WTC11 (cell line): ENCODE results near the gene DHX29. TPM values are rescaled to one million over a fixed set of nuclear protein-coding genes. Genes with fewer than 3 reads are reported as not detected.

Experiments used
- ATAC-seq: fragments of 200-7000 bp; cut with Tn5 transposase; 2 replicates; pipeline ENCODE4 v1.10.0; 2021; ENCODE audit warnings: mild to moderate bottlenecking, moderate library complexity
- CTCF ChIA-PET: fragments of 300-600 bp; sonication (Branson Sonifier 250); formaldehyde crosslinking; loops from one replicate; lab custom pipeline; 2021; ENCODE audit warnings: antibody characterized with exemption; lab: Charles Lee
- POLR2A ChIA-PET: fragments of 350-600 bp; sonication (Branson Sonifier 250); formaldehyde crosslinking; loops from one replicate; lab custom pipeline; 2021; ENCODE audit warnings: antibody characterized with exemption; lab: Charles Lee
- DNase-seq: peaks from one replicate; pipeline ENCODE4 v3.0.0; 2021; ENCODE audit warnings: low spot score
- H3K27ac Mint-ChIP-seq: 2 replicates; pipeline ENCODE4 v1.8.0; 2021; ENCODE audit warnings: mixed read lengths
- H3K27me3 Mint-ChIP-seq: 2 replicates; pipeline ENCODE4 v1.8.0; 2021; ENCODE audit warnings: low read depth, mild to moderate bottlenecking, moderate library complexity, mixed read lengths
- H3K36me3 Mint-ChIP-seq: 2 replicates; pipeline ENCODE4 v1.8.0; 2021; ENCODE audit warnings: mixed read lengths
- H3K4me1 Mint-ChIP-seq: 2 replicates; pipeline ENCODE4 v1.8.0; 2022; ENCODE audit warnings: mixed read lengths
- H3K4me3 Mint-ChIP-seq: 2 replicates; pipeline ENCODE4 v1.8.0; 2021; ENCODE audit warnings: mild to moderate bottlenecking, moderate library complexity, mixed read lengths
- H3K9me3 Mint-ChIP-seq: 2 replicates; pipeline ENCODE4 v1.8.0; 2021; ENCODE audit warnings: mixed read lengths
- ATF1 ChIP-seq: sonication (generic); formaldehyde crosslinking; IDR thresholded peaks from 2 replicates; pipeline ENCODE4 v1.8.1; 2023; ENCODE audit warnings: mild to moderate bottlenecking, moderate library complexity, missing genetic modification reagents
- E2F5 ChIP-seq: sonication (generic); formaldehyde crosslinking; IDR thresholded peaks from 2 replicates; pipeline ENCODE4 v1.8.1; 2022; ENCODE audit warnings: mild to moderate bottlenecking, moderate library complexity, missing genetic modification reagents
- KAT7 ChIP-seq: sonication (generic); formaldehyde crosslinking; IDR thresholded peaks from 2 replicates; pipeline ENCODE4 v1.8.1; 2023; ENCODE audit warnings: missing genetic modification reagents, mild to moderate bottlenecking, borderline replicate concordance
- NFATC4 ChIP-seq: fragments of 250-450 bp; sonication (Bioruptor Pico); IDR thresholded peaks from 2 replicates; pipeline ENCODE4 v1.9.0; 2021; ENCODE audit warnings: mild to moderate bottlenecking
- NFYB ChIP-seq: sonication (generic); formaldehyde crosslinking; conservative IDR thresholded peaks from 2 replicates; pipeline ENCODE4 v1.8.0; 2022; ENCODE audit warnings: low read depth, missing genetic modification reagents
- NR2C2 ChIP-seq: sonication (generic); formaldehyde crosslinking; IDR thresholded peaks from 2 replicates; pipeline ENCODE4 v1.8.0; 2022; ENCODE audit warnings: mild to moderate bottlenecking, missing genetic modification reagents
- TEAD1 ChIP-seq: sonication (generic); formaldehyde crosslinking; IDR thresholded peaks from 2 replicates; pipeline ENCODE4 v1.8.0; 2022; ENCODE audit warnings: mild to moderate bottlenecking, missing genetic modification reagents
- ZNF396 ChIP-seq: fragments of 250-450 bp; sonication (Bioruptor Pico); IDR thresholded peaks from 2 replicates; pipeline ENCODE4 v1.8.0; 2021; ENCODE audit warnings: mild to moderate bottlenecking, moderate library complexity, borderline replicate concordance
- ZNF416 ChIP-seq: fragments of 250-450 bp; sonication (Bioruptor Pico); IDR thresholded peaks from 2 replicates; pipeline ENCODE4 v1.9.0; 2021; ENCODE audit warnings: mild to moderate bottlenecking, inconsistent platforms
- total RNA-seq: library from RNA; stranded (reverse); gene quantifications from 3 replicates; pipeline ENCODE4 v1.2.3, GENCODE V29; 2021
- TF ChIP-seq, protein P1 (sequence below): fragments of 250-450 bp; sonication (Bioruptor Pico); IDR thresholded peaks from 2 replicates; pipeline ENCODE4 v1.9.0; 2021; ENCODE audit warnings: mild to moderate bottlenecking, borderline replicate concordance
- TF ChIP-seq, protein P2 (sequence below): sonication (generic); formaldehyde crosslinking; IDR thresholded peaks from 2 replicates; pipeline ENCODE4 v1.8.1; 2022; ENCODE audit warnings: low read depth, mild to moderate bottlenecking, moderate library complexity, missing genetic modification reagents, borderline replicate concordance
- TF ChIP-seq, protein P3 (sequence below): sonication (generic); formaldehyde crosslinking; IDR thresholded peaks from 2 replicates; pipeline ENCODE4 v1.8.1; 2023; ENCODE audit warnings: mild to moderate bottlenecking, moderate library complexity, missing genetic modification reagents
- TF ChIP-seq, protein P4 (sequence below): sonication (generic); formaldehyde crosslinking; IDR thresholded peaks from 2 replicates; pipeline ENCODE4 v1.8.0; 2023; ENCODE audit warnings: mild to moderate bottlenecking, missing genetic modification reagents

The DHX29 gene
- total RNA-seq, 1 experiment from 2014 or later = 29.7 TPM

DNA sequence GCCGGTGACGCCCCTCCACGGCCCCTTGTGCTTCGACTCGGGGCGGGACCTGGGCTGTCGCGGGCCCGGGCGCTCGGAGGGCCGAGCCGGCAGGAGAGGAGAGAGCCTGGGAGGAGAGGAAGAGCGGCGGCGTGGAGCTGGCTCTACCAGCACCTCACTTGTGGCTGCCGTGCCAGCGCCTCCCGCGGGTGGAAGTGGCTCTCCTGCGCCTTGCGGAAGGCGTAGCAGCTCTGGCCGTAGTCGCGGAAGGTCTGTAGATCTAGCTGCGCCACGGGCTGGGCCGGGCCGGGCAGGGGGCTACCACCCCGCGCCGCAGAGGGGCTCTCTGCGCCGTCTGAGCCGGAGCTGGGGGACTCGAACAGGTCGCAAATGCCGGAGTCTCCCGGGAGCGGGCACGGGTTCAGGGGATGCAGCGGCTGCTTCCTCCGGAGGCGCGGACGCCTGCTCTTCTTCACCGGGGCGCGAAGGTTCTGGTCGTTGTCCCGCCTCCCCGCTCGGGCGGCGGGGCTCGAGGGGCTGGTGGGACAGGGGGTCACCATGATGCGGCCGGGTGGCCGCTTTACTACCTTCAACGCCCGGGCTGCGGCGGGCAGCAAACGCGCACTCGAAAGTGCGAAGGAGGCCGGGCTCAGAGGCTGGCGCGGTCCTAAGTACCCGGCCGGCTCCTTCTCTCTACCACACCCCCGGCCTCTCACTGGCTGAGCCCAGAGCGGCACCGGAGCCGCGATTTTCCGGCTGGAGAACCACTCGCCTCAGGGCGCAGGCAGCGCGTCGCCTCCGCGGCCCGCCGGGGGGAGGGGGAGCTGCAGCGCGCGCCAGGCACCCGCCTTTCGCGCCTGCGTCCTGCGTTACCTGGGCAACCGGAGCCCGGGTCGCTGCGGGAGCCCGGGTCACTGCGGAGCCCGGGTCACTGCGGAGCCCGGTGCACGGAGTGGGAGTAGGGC lies 74.2 kb downstream of the DHX29 start, which contains the start of gene CCNO:
Gene CCNO (minus strand): TSS at position 624 of the 944 bp plus-strand sequence. CDS start 85 bp downstream, at position 539.
- Mint-ChIP-seq H3K4me3 (peak within 1 kb of the TSS; percentile 86), H3K36me3 (no peaks in the 10 kb centered on the region), H3K27ac (no peak within 1 kb of the TSS), H3K9me3 (no peaks in the 10 kb centered on the region), H3K4me1 (peaks cover 29% of the 10 kb centered on the region), H3K27me3 (peaks cover 98% of the 10 kb centered on the region)
- DNase-seq (peak; percentile 84), ATAC-seq (peak; percentile 80)
- ChIA-PET CTCF (interaction anchor here (0.6 to 4.7 kb wide), 13 partner anchors 7 to 79 kb away, joined by 3 to 48 read pairs (median 5); partner anchors contain the start of gene CDC20B), POLR2A (interaction anchor here (0.6 to 2.1 kb wide), 3 partner anchors 10 to 57 kb away, joined by 4 to 7 read pairs (median 7); no protein-coding TSS in a partner anchor)
- no peak for TF ChIP-seq NFATC4 (CRISPR knock-in tag)
- TF ChIP-seq, protein P1, sequence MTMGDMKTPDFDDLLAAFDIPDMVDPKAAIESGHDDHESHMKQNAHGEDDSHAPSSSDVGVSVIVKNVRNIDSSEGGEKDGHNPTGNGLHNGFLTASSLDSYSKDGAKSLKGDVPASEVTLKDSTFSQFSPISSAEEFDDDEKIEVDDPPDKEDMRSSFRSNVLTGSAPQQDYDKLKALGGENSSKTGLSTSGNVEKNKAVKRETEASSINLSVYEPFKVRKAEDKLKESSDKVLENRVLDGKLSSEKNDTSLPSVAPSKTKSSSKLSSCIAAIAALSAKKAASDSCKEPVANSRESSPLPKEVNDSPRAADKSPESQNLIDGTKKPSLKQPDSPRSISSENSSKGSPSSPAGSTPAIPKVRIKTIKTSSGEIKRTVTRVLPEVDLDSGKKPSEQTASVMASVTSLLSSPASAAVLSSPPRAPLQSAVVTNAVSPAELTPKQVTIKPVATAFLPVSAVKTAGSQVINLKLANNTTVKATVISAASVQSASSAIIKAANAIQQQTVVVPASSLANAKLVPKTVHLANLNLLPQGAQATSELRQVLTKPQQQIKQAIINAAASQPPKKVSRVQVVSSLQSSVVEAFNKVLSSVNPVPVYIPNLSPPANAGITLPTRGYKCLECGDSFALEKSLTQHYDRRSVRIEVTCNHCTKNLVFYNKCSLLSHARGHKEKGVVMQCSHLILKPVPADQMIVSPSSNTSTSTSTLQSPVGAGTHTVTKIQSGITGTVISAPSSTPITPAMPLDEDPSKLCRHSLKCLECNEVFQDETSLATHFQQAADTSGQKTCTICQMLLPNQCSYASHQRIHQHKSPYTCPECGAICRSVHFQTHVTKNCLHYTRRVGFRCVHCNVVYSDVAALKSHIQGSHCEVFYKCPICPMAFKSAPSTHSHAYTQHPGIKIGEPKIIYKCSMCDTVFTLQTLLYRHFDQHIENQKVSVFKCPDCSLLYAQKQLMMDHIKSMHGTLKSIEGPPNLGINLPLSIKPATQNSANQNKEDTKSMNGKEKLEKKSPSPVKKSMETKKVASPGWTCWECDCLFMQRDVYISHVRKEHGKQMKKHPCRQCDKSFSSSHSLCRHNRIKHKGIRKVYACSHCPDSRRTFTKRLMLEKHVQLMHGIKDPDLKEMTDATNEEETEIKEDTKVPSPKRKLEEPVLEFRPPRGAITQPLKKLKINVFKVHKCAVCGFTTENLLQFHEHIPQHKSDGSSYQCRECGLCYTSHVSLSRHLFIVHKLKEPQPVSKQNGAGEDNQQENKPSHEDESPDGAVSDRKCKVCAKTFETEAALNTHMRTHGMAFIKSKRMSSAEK (CRISPR knock-in tag) = no peak
- TF ChIP-seq, protein P2, sequence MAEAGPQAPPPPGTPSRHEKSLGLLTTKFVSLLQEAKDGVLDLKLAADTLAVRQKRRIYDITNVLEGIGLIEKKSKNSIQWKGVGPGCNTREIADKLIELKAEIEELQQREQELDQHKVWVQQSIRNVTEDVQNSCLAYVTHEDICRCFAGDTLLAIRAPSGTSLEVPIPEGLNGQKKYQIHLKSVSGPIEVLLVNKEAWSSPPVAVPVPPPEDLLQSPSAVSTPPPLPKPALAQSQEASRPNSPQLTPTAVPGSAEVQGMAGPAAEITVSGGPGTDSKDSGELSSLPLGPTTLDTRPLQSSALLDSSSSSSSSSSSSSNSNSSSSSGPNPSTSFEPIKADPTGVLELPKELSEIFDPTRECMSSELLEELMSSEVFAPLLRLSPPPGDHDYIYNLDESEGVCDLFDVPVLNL (CRISPR knock-in tag) = 0 out of 2 replicates have a peak, but pooled peaks have one; percentile 22
- no peak for TF ChIP-seq ZNF416 (CRISPR knock-in tag)
- TF ChIP-seq NR2C2 (CRISPR knock-in tag) = no peak
- TF ChIP-seq NFYB (CRISPR knock-in tag) = 0 out of 2 replicates have a peak, but pooled peaks have one; percentile 19
- no peak for TF ChIP-seq TEAD1
- 0 out of 2 replicates have a peak, but pooled peaks have one; percentile 16 for TF ChIP-seq KAT7
- peak; percentile 71; the same call in 1 of the 2 replicates for TF ChIP-seq E2F5 (CRISPR knock-in tag)

GRCh38 chr5:55232271-55232984 lies 75.1 kb downstream of the DHX29 start:
- H3K4me3 Mint-ChIP-seq = peak overlapping the region; percentile 86
- H3K4me1 Mint-ChIP-seq = peaks cover 35% of the 10 kb centered on the region
- no peaks in the 10 kb centered on the region for H3K36me3 Mint-ChIP-seq
- TF ChIP-seq, protein P3, sequence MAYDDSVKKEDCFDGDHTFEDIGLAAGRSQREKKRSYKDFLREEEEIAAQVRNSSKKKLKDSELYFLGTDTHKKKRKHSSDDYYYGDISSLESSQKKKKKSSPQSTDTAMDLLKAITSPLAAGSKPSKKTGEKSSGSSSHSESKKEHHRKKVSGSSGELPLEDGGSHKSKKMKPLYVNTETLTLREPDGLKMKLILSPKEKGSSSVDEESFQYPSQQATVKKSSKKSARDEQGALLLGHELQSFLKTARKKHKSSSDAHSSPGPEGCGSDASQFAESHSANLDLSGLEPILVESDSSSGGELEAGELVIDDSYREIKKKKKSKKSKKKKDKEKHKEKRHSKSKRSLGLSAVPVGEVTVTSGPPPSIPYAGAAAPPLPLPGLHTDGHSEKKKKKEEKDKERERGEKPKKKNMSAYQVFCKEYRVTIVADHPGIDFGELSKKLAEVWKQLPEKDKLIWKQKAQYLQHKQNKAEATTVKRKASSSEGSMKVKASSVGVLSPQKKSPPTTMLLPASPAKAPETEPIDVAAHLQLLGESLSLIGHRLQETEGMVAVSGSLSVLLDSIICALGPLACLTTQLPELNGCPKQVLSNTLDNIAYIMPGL (CRISPR knock-in tag) = 0 out of 2 replicates have a peak, but pooled peaks have one; percentile 38
- TF ChIP-seq NFYB (CRISPR knock-in tag) = no peak
- no peak for TF ChIP-seq ZNF396 (CRISPR knock-in tag)
- TF ChIP-seq, protein P4, sequence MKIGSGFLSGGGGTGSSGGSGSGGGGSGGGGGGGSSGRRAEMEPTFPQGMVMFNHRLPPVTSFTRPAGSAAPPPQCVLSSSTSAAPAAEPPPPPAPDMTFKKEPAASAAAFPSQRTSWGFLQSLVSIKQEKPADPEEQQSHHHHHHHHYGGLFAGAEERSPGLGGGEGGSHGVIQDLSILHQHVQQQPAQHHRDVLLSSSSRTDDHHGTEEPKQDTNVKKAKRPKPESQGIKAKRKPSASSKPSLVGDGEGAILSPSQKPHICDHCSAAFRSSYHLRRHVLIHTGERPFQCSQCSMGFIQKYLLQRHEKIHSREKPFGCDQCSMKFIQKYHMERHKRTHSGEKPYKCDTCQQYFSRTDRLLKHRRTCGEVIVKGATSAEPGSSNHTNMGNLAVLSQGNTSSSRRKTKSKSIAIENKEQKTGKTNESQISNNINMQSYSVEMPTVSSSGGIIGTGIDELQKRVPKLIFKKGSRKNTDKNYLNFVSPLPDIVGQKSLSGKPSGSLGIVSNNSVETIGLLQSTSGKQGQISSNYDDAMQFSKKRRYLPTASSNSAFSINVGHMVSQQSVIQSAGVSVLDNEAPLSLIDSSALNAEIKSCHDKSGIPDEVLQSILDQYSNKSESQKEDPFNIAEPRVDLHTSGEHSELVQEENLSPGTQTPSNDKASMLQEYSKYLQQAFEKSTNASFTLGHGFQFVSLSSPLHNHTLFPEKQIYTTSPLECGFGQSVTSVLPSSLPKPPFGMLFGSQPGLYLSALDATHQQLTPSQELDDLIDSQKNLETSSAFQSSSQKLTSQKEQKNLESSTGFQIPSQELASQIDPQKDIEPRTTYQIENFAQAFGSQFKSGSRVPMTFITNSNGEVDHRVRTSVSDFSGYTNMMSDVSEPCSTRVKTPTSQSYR (CRISPR knock-in tag) = 0 out of 2 replicates have a peak, but pooled peaks have one; percentile 21
- TF ChIP-seq ATF1 = no peak
- no peak overlapping the region for H3K27ac Mint-ChIP-seq
- POLR2A ChIA-PET = interaction anchor here (0.6 to 2.1 kb wide), 3 partner anchors 9 to 56 kb away, joined by 4 to 7 read pairs (median 7); no protein-coding TSS in a partner anchor
- CTCF ChIA-PET = interaction anchor here (0.6 to 4.7 kb wide), 10 partner anchors 8 to 80 kb away, joined by 3 to 48 read pairs (median 4); partner anchors contain the start of gene CDC20B
- ATAC-seq (peak; percentile 13), DNase-seq (peak; percentile 72)
- H3K9me3 Mint-ChIP-seq = no peaks in the 10 kb centered on the region
- H3K27me3 Mint-ChIP-seq = peaks cover 99% of the 10 kb centered on the region
